ENCODE measurements around the gene ABHD4.
"Not testable (repeated sequence)": the region's sequence is repeated elsewhere in the genome, so short reads cannot be mapped to it uniquely, and the experiment has no call there.

ABHD4 gene

GRCh38 chr14:22630066-22630465 lies 32.0 kb downstream of the ABHD4 start:
- WGBS, 2 donors (ENCODE audit: extremely low coverage in 2 of 2, insufficient read length in 2 of 2, insufficient replicate concordance in 1 of 2), result no CpG with 5 or more reads among the region's 3 CpGs

GRCh38 chr14:22630486-22630885 lies 32.4 kb downstream of the ABHD4 start:
- no CpG with 5 or more reads among the region's 2 CpGs for WGBS, 2 donors (ENCODE audit: extremely low coverage in 2 of 2, insufficient read length in 2 of 2, insufficient replicate concordance in 1 of 2)
- no peaks in the 10 kb centered on the region for H3K36me3 ChIP-seq (replicated peaks in 1 of 2; ENCODE audit: control insufficient read depth in 2 of 2, insufficient read depth in 2 of 2, low read length in 2 of 2)
- no peak overlapping the region for H2AFZ ChIP-seq (ENCODE audit: low read length)

More at GRCh38 chr14:22630066-22630465, 32.0 kb downstream of the ABHD4 start:
- no peaks in the 10 kb centered on the region for H3K36me3 ChIP-seq (replicated peaks in 1 of 2; ENCODE audit: control insufficient read depth in 2 of 2, insufficient read depth in 2 of 2, low read length in 2 of 2)
- H3K27me3 ChIP-seq (ENCODE audit: control insufficient read depth in 3 of 3, insufficient read depth in 3 of 3, low read depth in 1 of 3, low read length in 3 of 3), result no peaks in the 10 kb centered on the region
- no peak overlapping the region for H3K18ac ChIP-seq (ENCODE audit: low read length)
- no peak overlapping the region for H2BK12ac ChIP-seq (ENCODE audit: low read length)
- no peak overlapping the region for H3K23ac ChIP-seq (ENCODE audit: low read depth, low read length, poor library complexity)
- H3K14ac ChIP-seq (ENCODE audit: low read length), result no peak overlapping the region
- no peak overlapping the region for H2AK5ac ChIP-seq (ENCODE audit: low read depth, low read length)
- H2BK120ac ChIP-seq (ENCODE audit: low read depth, low read length), result no peak overlapping the region
- no peaks in the 10 kb centered on the region for H3K9me3 ChIP-seq (replicated peaks in 1 of 2; ENCODE audit: control insufficient read depth in 2 of 2, insufficient read depth in 1 of 2, low read depth in 1 of 2, low read length in 2 of 2)
- no peak overlapping the region for H3K4ac ChIP-seq (ENCODE audit: low read length)
- no peak overlapping the region for H3K27ac ChIP-seq (replicated peaks; ENCODE audit: low read length)
- H3K4me2 ChIP-seq (ENCODE audit: insufficient read depth, low read length, poor library complexity, severe bottlenecking), result no peak overlapping the region
- no peak overlapping the region for H2AFZ ChIP-seq (ENCODE audit: low read length)
- no peak overlapping the region for H3K9ac ChIP-seq (ENCODE audit: low read depth, low read length, poor library complexity)
- no peak overlapping the region for H2BK5ac ChIP-seq (ENCODE audit: low read length)
- H3K79me1 ChIP-seq (ENCODE audit: low read depth, low read length), result no peaks in the 10 kb centered on the region
- DNase-seq (ENCODE audit: low spot score), result no peak
- no peak overlapping the region for H4K8ac ChIP-seq (ENCODE audit: low read depth, low read length)
- no peaks in the 10 kb centered on the region for H3K4me1 ChIP-seq (ENCODE audit: control insufficient read depth in 2 of 2, insufficient read depth in 1 of 2, low read depth in 1 of 2, low read length in 2 of 2)
- H3K4me3 ChIP-seq (ENCODE audit: low read length in 2 of 2), result no peak overlapping the region
- H4K91ac ChIP-seq (ENCODE audit: low read depth, low read length, poor library complexity), result no peak overlapping the region
- no peak overlapping the region for H2BK15ac ChIP-seq (ENCODE audit: low read length)

GRCh38 chr14:22634233-22634900 lies 36.3 kb downstream of the ABHD4 start:
- no peak overlapping the region for H2AFZ ChIP-seq (ENCODE audit: low read length)
- H2BK5ac ChIP-seq (ENCODE audit: low read length), result no peak overlapping the region
- H3K79me1 ChIP-seq (ENCODE audit: low read depth, low read length), result no peaks in the 10 kb centered on the region
- no peak overlapping the region for H3K9ac ChIP-seq (ENCODE audit: low read depth, low read length, poor library complexity)
- DNase-seq (ENCODE audit: low spot score), result no peak
- no peak overlapping the region for H4K91ac ChIP-seq (ENCODE audit: low read depth, low read length, poor library complexity)
- H3K4me2 ChIP-seq (ENCODE audit: insufficient read depth, low read length, poor library complexity, severe bottlenecking), result no peak overlapping the region
- no peak overlapping the region for H4K8ac ChIP-seq (ENCODE audit: low read depth, low read length)
- no peak overlapping the region for H3K4me3 ChIP-seq (ENCODE audit: low read length in 2 of 2)
- no peaks in the 10 kb centered on the region for H3K9me3 ChIP-seq (replicated peaks in 1 of 2; ENCODE audit: control insufficient read depth in 2 of 2, insufficient read depth in 1 of 2, low read depth in 1 of 2, low read length in 2 of 2)
- H3K36me3 ChIP-seq (replicated peaks in 1 of 2; ENCODE audit: control insufficient read depth in 2 of 2, insufficient read depth in 2 of 2, low read length in 2 of 2), result no peaks in the 10 kb centered on the region
- no peak overlapping the region for H3K23ac ChIP-seq (ENCODE audit: low read depth, low read length, poor library complexity)
- no peak overlapping the region for H2AK5ac ChIP-seq (ENCODE audit: low read depth, low read length)
- WGBS, 2 donors (ENCODE audit: extremely low coverage in 2 of 2, insufficient read length in 2 of 2, insufficient replicate concordance in 1 of 2), result no CpG with 5 or more reads among the region's 8 CpGs
- no peak overlapping the region for H2BK12ac ChIP-seq (ENCODE audit: low read length)
- no peak overlapping the region for H3K4ac ChIP-seq (ENCODE audit: low read length)
- no peak overlapping the region for H2BK120ac ChIP-seq (ENCODE audit: low read depth, low read length)
- H2BK15ac ChIP-seq (ENCODE audit: low read length), result no peak overlapping the region
- H3K27me3 ChIP-seq (ENCODE audit: control insufficient read depth in 3 of 3, insufficient read depth in 3 of 3, low read depth in 1 of 3, low read length in 3 of 3), result no peaks in the 10 kb centered on the region
- no peak overlapping the region for H3K14ac ChIP-seq (ENCODE audit: low read length)
- H3K18ac ChIP-seq (ENCODE audit: low read length), result no peak overlapping the region
- no peak overlapping the region for H3K27ac ChIP-seq (replicated peaks; ENCODE audit: low read length)
- H3K4me1 ChIP-seq (ENCODE audit: control insufficient read depth in 2 of 2, insufficient read depth in 1 of 2, low read depth in 1 of 2, low read length in 2 of 2), result no peaks in the 10 kb centered on the region

More at GRCh38 chr14:22630486-22630885, 32.4 kb downstream of the ABHD4 start:
- Histone ChIP-seq H3K27me3 (ENCODE audit: control insufficient read depth in 3 of 3, insufficient read depth in 3 of 3, low read depth in 1 of 3, low read length in 3 of 3) (no peaks in the 10 kb centered on the region), H3K4ac (ENCODE audit: low read length) (no peak overlapping the region), H3K14ac (ENCODE audit: low read length) (no peak overlapping the region), H3K79me1 (ENCODE audit: low read depth, low read length) (no peaks in the 10 kb centered on the region), H3K18ac (ENCODE audit: low read length) (no peak overlapping the region), H4K8ac (ENCODE audit: low read depth, low read length) (no peak overlapping the region), H2BK15ac (ENCODE audit: low read length) (no peak overlapping the region), H3K23ac (ENCODE audit: low read depth, low read length, poor library complexity) (no peak overlapping the region), H2AK5ac (ENCODE audit: low read depth, low read length) (no peak overlapping the region), H3K4me3 (ENCODE audit: low read length in 2 of 2) (no peak overlapping the region), H2BK12ac (ENCODE audit: low read length) (no peak overlapping the region), H3K4me1 (ENCODE audit: control insufficient read depth in 2 of 2, insufficient read depth in 1 of 2, low read depth in 1 of 2, low read length in 2 of 2) (no peaks in the 10 kb centered on the region), H3K9ac (ENCODE audit: low read depth, low read length, poor library complexity) (no peak overlapping the region), H2BK120ac (ENCODE audit: low read depth, low read length) (no peak overlapping the region), H2BK5ac (ENCODE audit: low read length) (no peak overlapping the region), H3K27ac (replicated peaks; ENCODE audit: low read length) (no peak overlapping the region), H3K4me2 (ENCODE audit: insufficient read depth, low read length, poor library complexity, severe bottlenecking) (no peak overlapping the region), H4K91ac (ENCODE audit: low read depth, low read length, poor library complexity) (no peak overlapping the region), H3K9me3 (replicated peaks in 1 of 2; ENCODE audit: control insufficient read depth in 2 of 2, insufficient read depth in 1 of 2, low read depth in 1 of 2, low read length in 2 of 2) (no peaks in the 10 kb centered on the region)
- DNase-seq (ENCODE audit: low spot score), result no peak

GRCh38 chr14:22635980-22636379 lies 37.9 kb downstream of the ABHD4 start:
- H3K9ac ChIP-seq (ENCODE audit: low read depth, low read length, poor library complexity); H3K23ac ChIP-seq (ENCODE audit: low read depth, low read length, poor library complexity); H2BK5ac ChIP-seq (ENCODE audit: low read length); DNase-seq (ENCODE audit: low spot score); H2BK120ac ChIP-seq (ENCODE audit: low read depth, low read length); H4K91ac ChIP-seq (ENCODE audit: low read depth, low read length, poor library complexity); H3K36me3 ChIP-seq (replicated peaks in 1 of 2; ENCODE audit: control insufficient read depth in 2 of 2, insufficient read depth in 2 of 2, low read length in 2 of 2); H2BK15ac ChIP-seq (ENCODE audit: low read length); H3K4me3 ChIP-seq (ENCODE audit: low read length in 2 of 2); H2BK12ac ChIP-seq (ENCODE audit: low read length); H3K4ac ChIP-seq (ENCODE audit: low read length); H2AK5ac ChIP-seq (ENCODE audit: low read depth, low read length); H3K9me3 ChIP-seq (replicated peaks in 1 of 2; ENCODE audit: control insufficient read depth in 2 of 2, insufficient read depth in 1 of 2, low read depth in 1 of 2, low read length in 2 of 2); H3K27ac ChIP-seq (replicated peaks; ENCODE audit: low read length); H3K4me2 ChIP-seq (ENCODE audit: insufficient read depth, low read length, poor library complexity, severe bottlenecking); H2AFZ ChIP-seq (ENCODE audit: low read length); H3K79me1 ChIP-seq (ENCODE audit: low read depth, low read length); H3K27me3 ChIP-seq (ENCODE audit: control insufficient read depth in 3 of 3, insufficient read depth in 3 of 3, low read depth in 1 of 3, low read length in 3 of 3); H3K14ac ChIP-seq (ENCODE audit: low read length); H4K8ac ChIP-seq (ENCODE audit: low read depth, low read length); H3K4me1 ChIP-seq (ENCODE audit: control insufficient read depth in 2 of 2, insufficient read depth in 1 of 2, low read depth in 1 of 2, low read length in 2 of 2); H3K18ac ChIP-seq (ENCODE audit: low read length): not testable (repeated sequence)
- no CpG with 5 or more reads among the region's 1 CpG for WGBS, 2 donors (ENCODE audit: extremely low coverage in 2 of 2, insufficient read length in 2 of 2, insufficient replicate concordance in 1 of 2)

All from neuronal stem cell (in vitro differentiated cells).